SK-N-MC (cell line): Measurements from ENCODE around the gene CYP19A1.

Experiments
- EZH2 ChIP-seq: fragments of 200-600 bp; sonication (generic); IDR thresholded peaks from one replicate; pipeline ENCODE4 v1.6.1; 2017; ENCODE audit warnings: antibody characterized with exemption
- POLR2AphosphoS5 ChIP-seq: IDR thresholded peaks from 2 replicates; pipeline ENCODE4 v1.6.1; 2012; ENCODE audit warnings: mild to moderate bottlenecking, low read depth, low read length, borderline replicate concordance

- TF ChIP-seq POLR2AphosphoS5 (no peak), EZH2 (no peak)
Measured at GRCh38 chr15:51260202-51260601, 78.2 kb downstream of the CYP19A1 start.
